CD14-positive monocyte (primary cell): Measurements from ENCODE around the gene OLFML3. TPM values are rescaled to one million over a fixed set of nuclear protein-coding genes. Genes with fewer than 3 reads are reported as not detected.

Experiments used
- DNase-seq, 3 donors: peaks; one replicate each; pipeline ENCODE4 v3.0.0-alpha.2; 2011 to 2022
- H2AFZ ChIP-seq: 2 replicates; pipeline ENCODE4 v1.6.0; 2012; ENCODE audit warnings: mild to moderate bottlenecking, low read depth, low read length, inconsistent platforms; ENCODE audit not compliant: insufficient read depth, poor library complexity, severe bottlenecking
- H3K27ac ChIP-seq, 2 donors: 1 replicate in 1 of 2; 2 replicates in 1 of 2; pipeline ENCODE4 v1.5.1; 2012 to 2013; ENCODE audit warnings: low read length in 2 of 2, control low read depth in 1 of 2, inconsistent platforms in 1 of 2, low read depth in 1 of 2, mild to moderate bottlenecking in 1 of 2
- H3K27me3 ChIP-seq, 2 donors: one replicate each; pipeline versions ENCODE4 v1.6.0 to v1.6.1; 2011 to 2013; ENCODE audit warnings: low read length in 2 of 2; ENCODE audit not compliant: control insufficient read depth in 2 of 2, insufficient read depth in 2 of 2
- H3K36me3 ChIP-seq, 2 donors: replicated peaks in 1 of 2; 1 replicate in 1 of 2; 2 replicates in 1 of 2; pipeline versions ENCODE4 v1.5.1 to v1.6.1; 2012 to 2013; ENCODE audit warnings: low read length in 2 of 2, control low read depth in 1 of 2, inconsistent platforms in 1 of 2, mild to moderate bottlenecking in 1 of 2; ENCODE audit not compliant: insufficient read depth in 2 of 2, control insufficient read depth in 1 of 2
- H3K4me1 ChIP-seq, 2 donors: 1 replicate in 1 of 2; 2 replicates in 1 of 2; pipeline versions ENCODE4 v1.5.1 to v1.6.1; 2012 to 2013; ENCODE audit warnings: low read length in 2 of 2, control low read depth in 1 of 2, inconsistent platforms in 1 of 2, mild to moderate bottlenecking in 1 of 2, moderate library complexity in 1 of 2; ENCODE audit not compliant: insufficient read depth in 2 of 2, control insufficient read depth in 1 of 2
- H3K4me2 ChIP-seq: replicated peaks from 2 replicates; pipeline ENCODE3; 2012; ENCODE audit warnings: low read length, moderate library complexity, mild to moderate bottlenecking; ENCODE audit not compliant: poor library complexity, severe bottlenecking; ENCODE audit errors: extremely low read depth
- H3K4me3 ChIP-seq, 3 experiments: fragments of 200-600 bp in 1 of 3; sonication (generic) in 1 of 3; replicated peaks in 1 of 3; 1 replicate in 2 of 3; 2 replicates in 1 of 3; pipeline ENCODE4 v1.5.1; 2011 to 2013; ENCODE audit warnings: low read length in 3 of 3, mild to moderate bottlenecking in 3 of 3, control low read depth in 2 of 3, low read depth in 2 of 3, inconsistent platforms in 1 of 3, moderate library complexity in 1 of 3
- H3K79me2 ChIP-seq: 2 replicates; pipeline ENCODE4 v1.6.0; 2012; ENCODE audit warnings: mild to moderate bottlenecking, control low read depth, inconsistent platforms, low read length, moderate library complexity; ENCODE audit not compliant: insufficient read depth
- H3K9ac ChIP-seq: 2 replicates; pipeline ENCODE4 v1.6.0; 2017; ENCODE audit warnings: low read length, mild to moderate bottlenecking; ENCODE audit not compliant: insufficient read depth, poor library complexity, severe bottlenecking
- H3K9me3 ChIP-seq, 2 donors: replicated peaks in 1 of 2; 1 replicate in 1 of 2; 2 replicates in 1 of 2; pipeline versions ENCODE4 v1.5.1 to v1.6.1; 2012 to 2013; ENCODE audit warnings: low read length in 2 of 2, control low read depth in 1 of 2; ENCODE audit not compliant: control insufficient read depth in 1 of 2, insufficient read depth in 1 of 2
- H4K20me1 ChIP-seq: 2 replicates; pipeline ENCODE4 v1.6.0; 2012; ENCODE audit warnings: mild to moderate bottlenecking, low read length, control low read depth, moderate library complexity; ENCODE audit not compliant: insufficient read depth
- H3K27ac Mint-ChIP-seq, 7 donors: one replicate each; pipeline ENCODE4 v1.8.0; 2020; ENCODE audit warnings: mild to moderate bottlenecking in 7 of 7, mixed read lengths in 7 of 7, moderate library complexity in 6 of 7, inconsistent platforms in 2 of 7
- H3K27me3 Mint-ChIP-seq, 3 donors: one replicate each; pipeline ENCODE4 v1.8.0; 2021 to 2022; ENCODE audit warnings: low read depth in 3 of 3, mild to moderate bottlenecking in 3 of 3, mixed read lengths in 3 of 3, moderate library complexity in 3 of 3, inconsistent platforms in 1 of 3
- H3K36me3 Mint-ChIP-seq, 2 donors: one replicate each; pipeline ENCODE4 v1.8.0; 2020; ENCODE audit warnings: mixed read lengths in 2 of 2, inconsistent platforms in 1 of 2, mild to moderate bottlenecking in 1 of 2
- H3K4me1 Mint-ChIP-seq: one replicate; pipeline ENCODE4 v1.8.0; 2020; ENCODE audit warnings: mild to moderate bottlenecking, mixed read lengths
- H3K4me3 Mint-ChIP-seq, 2 donors: one replicate each; pipeline ENCODE4 v1.8.0; 2020; ENCODE audit warnings: mild to moderate bottlenecking in 2 of 2, mixed read lengths in 2 of 2, moderate library complexity in 1 of 2
- H3K9me3 Mint-ChIP-seq, 7 donors: one replicate each; pipeline ENCODE4 v1.8.0; 2020 to 2022; ENCODE audit warnings: mixed read lengths in 7 of 7, mild to moderate bottlenecking in 6 of 7, moderate library complexity in 6 of 7, inconsistent platforms in 2 of 7
- CTCF ChIP-seq: fragments of 200-600 bp; IDR thresholded peaks from one replicate; pipeline ENCODE4 v1.8.0; 2022; ENCODE audit warnings: antibody characterized with exemption, mild to moderate bottlenecking
- WGBS: methylation state at CpG from one replicate; pipeline ENCODE4 v1.1.5; 2013; ENCODE audit warnings: missing lambda C conversion rate; ENCODE audit not compliant: insufficient coverage; 5-methylcytosine and 5-hydroxymethylcytosine counted together
- intact Hi-C, 2 donors: fragments of 100-400 bp; cut with micrococcal nuclease; formaldehyde crosslinking; loops; one replicate each; pipeline versions ENCODE4 v1.15.0 to v1.15.1; 2023
- polyA plus RNA-seq, 3 donors: library from polyadenylated mRNA; depleted of rRNA in 1 of 3; unstranded in 2 of 3; stranded (reverse) in 1 of 3; fragments of 300-500 nt in 2 of 3; fragments of >200 nt in 1 of 3; fragmentation: Illumina TruSeq in 2 of 3; gene quantifications; 1 replicate in 2 of 3; 2 replicates in 1 of 3; pipeline ENCODE4 v1.2.3, GENCODE V29; 2012 to 2021

The OLFML3 gene
- polyA plus RNA-seq, 3 donors, result 0.08 to 0.37 (median 0.28) TPM

GRCh38 chr1:113930499-113931161 lies 48.6 kb upstream of the OLFML3 start:
- H3K9me3 ChIP-seq, result no peaks in the 10 kb centered on the region
- peak overlapping the region; percentile 91 to 99 for H3K27ac ChIP-seq
- Mint-ChIP-seq H3K4me1 (peaks cover 59% of the 10 kb centered on the region), H3K27ac (peak overlapping the region; percentile 98 to 99 (median 98)), H3K9me3 (peaks cover 0 to 4% (median 0%) of the 10 kb centered on the region in 7 donors), H3K27me3 (peaks cover 1 to 3% (median 2%) of the 10 kb centered on the region in 3 donors), H3K36me3 (peaks cover 5 to 8% of the 10 kb centered on the region in 2 donors), H3K4me3 (peak overlapping the region; percentile 95 to 96)
- no peaks in the 10 kb centered on the region for H3K27me3 ChIP-seq
- H3K4me2 ChIP-seq, result peak overlapping the region; percentile 80
- H4K20me1 ChIP-seq, result peaks cover 55% of the 10 kb centered on the region
- H3K4me3 ChIP-seq, result peak overlapping the region; percentile 70 to 99 (median 94)
- no peaks in the 10 kb centered on the region for H3K36me3 ChIP-seq
- 0% methylated on average over 5 of the region's 8 CpGs for WGBS
- H3K9ac ChIP-seq, result peak overlapping the region; percentile 98
- H3K4me1 ChIP-seq, result peaks cover 43 to 62% of the 10 kb centered on the region in 2 donors
- H3K79me2 ChIP-seq, result peaks cover 70% of the 10 kb centered on the region
- no peak for TF ChIP-seq CTCF
- DNase-seq, result peak; percentile 81 to 94 (median 85)
- intact Hi-C loops, result loop anchor here (5.0 kb wide), 2 partner anchors 58 to 63 kb away; partner anchors contain the start of gene PTPN22 (in 1 of the 2)
- H2AFZ ChIP-seq, result peak overlapping the region; percentile 95

- H3K4me1 ChIP-seq, result peaks cover 43 to 62% of the 10 kb centered on the region in 2 donors
- H3K9me3 Mint-ChIP-seq, result peaks cover 0 to 4% (median 0%) of the 10 kb centered on the region in 7 donors
- DNase-seq, result peak in 2 of 3 donors; percentile 50 to 51
- H3K36me3 ChIP-seq, result no peaks in the 10 kb centered on the region
- peak overlapping the region; percentile 98 to 99 (median 98) for H3K27ac Mint-ChIP-seq
- H2AFZ ChIP-seq, result no peak overlapping the region
- H3K27ac ChIP-seq, result peak overlapping the region in 1 of 2 donors; percentile 99
- H3K79me2 ChIP-seq, result peaks cover 78% of the 10 kb centered on the region
- peak overlapping the region; percentile 95 to 96 for H3K4me3 Mint-ChIP-seq
- peaks cover 1 to 3% (median 2%) of the 10 kb centered on the region in 3 donors for H3K27me3 Mint-ChIP-seq
- intact Hi-C loops, result loop anchor here (5.0 kb wide), 2 partner anchors 59 to 64 kb away; partner anchors contain the start of gene PTPN22 (in 1 of the 2)
- H3K9ac ChIP-seq, result peak overlapping the region; percentile 98
- no peaks in the 10 kb centered on the region for H3K27me3 ChIP-seq
- H3K4me2 ChIP-seq, result peak overlapping the region; percentile 80
- peaks cover 67% of the 10 kb centered on the region for H3K4me1 Mint-ChIP-seq
- H3K4me3 ChIP-seq, result peak overlapping the region; percentile 70 to 99 (median 94)
- H3K36me3 Mint-ChIP-seq, result peaks cover 5 to 8% of the 10 kb centered on the region in 2 donors
- no peak for TF ChIP-seq CTCF
- H4K20me1 ChIP-seq, result peaks cover 63% of the 10 kb centered on the region
- no peaks in the 10 kb centered on the region for H3K9me3 ChIP-seq
- no CpG with 5 or more reads among the region's 3 CpGs for WGBS
Observed at GRCh38 chr1:113931451-113931851, 47.8 kb upstream of the OLFML3 start.
